ENCODE results near the gene PARP3.
"Not testable (repeated sequence)": the region's sequence is repeated elsewhere in the genome, so short reads cannot be mapped to it uniquely, and the experiment has no call there.

- not testable (repeated sequence) for TF ChIP-seq CTCF, POLR2A (IDR thresholded peaks at IDR 0.05)
Measured at GRCh38 chr3:51928981-51929380, 13.2 kb upstream of the PARP3 start.

Data from thyroid gland (tissue), 4 donors.